GM19099 (cell line): ENCODE measurements around the gene TRMT11.

Experiments
- POLR2A ChIP-seq: IDR thresholded peaks from 3 replicates; pipeline ENCODE4 v1.6.1; 2011; ENCODE audit warnings: low read depth; ENCODE audit not compliant: insufficient read length; ENCODE audit errors: extremely low read depth

The TRMT11 gene

GRCh38 chr6:125979101-125979500, 7.2 kb upstream of the TRMT11 start:
- no peak for TF ChIP-seq POLR2A

GRCh38 chr6:125981571-125982185, 4.7 kb upstream of the TRMT11 start:
- no peak for TF ChIP-seq POLR2A

GRCh38 chr6:125983246-125983945, 2.9 kb upstream of the TRMT11 start:
- no peak for TF ChIP-seq POLR2A

- no peak for TF ChIP-seq POLR2A
Measured at GRCh38 chr6:125984311-125984710, 2.0 kb upstream of the TRMT11 start.

GRCh38 chr6:125985522-125985921, 818 bp upstream of the TRMT11 start:
- TF ChIP-seq POLR2A = no peak

GRCh38 chr6:125985979-125986300, 400 bp upstream of the TRMT11 start:
- no peak for TF ChIP-seq POLR2A

- no peak for TF ChIP-seq POLR2A
Measured at GRCh38 chr6:125987026-125987617, 782 bp downstream of the TRMT11 start.

- no peak for TF ChIP-seq POLR2A
Measured at GRCh38 chr6:125988280-125988679, 1.9 kb downstream of the TRMT11 start.

- TF ChIP-seq POLR2A = no peak
Measured at GRCh38 chr6:125989631-125990030, 3.3 kb downstream of the TRMT11 start.

- TF ChIP-seq POLR2A = no peak
Measured at GRCh38 chr6:125991653-125992052, 5.3 kb downstream of the TRMT11 start.

GRCh38 chr6:125994670-125995488, 8.5 kb downstream of the TRMT11 start:
- TF ChIP-seq POLR2A = no peak

- no peak for TF ChIP-seq POLR2A
Measured at GRCh38 chr6:125995972-125996580, 9.7 kb downstream of the TRMT11 start.

- TF ChIP-seq POLR2A = no peak
Measured at GRCh38 chr6:126002755-126003679, 16.7 kb downstream of the TRMT11 start.

- TF ChIP-seq POLR2A = no peak
Measured at GRCh38 chr6:126007800-126008199, 21.5 kb downstream of the TRMT11 start.
